ENCODE data around the gene PARP3. TPM values are rescaled to one million over a fixed set of nuclear protein-coding genes. Genes with fewer than 3 reads are reported as not detected.

Gene PARP3
- total and polyA plus RNA-seq, 10 of the 15 experiments (the other 5 are each of a cell fraction or from before 2014, with no cell fraction given), result 2.1 to 31.2 (median 19.5) TPM

Small RNAs within 50 kb of the gene (small RNA-seq; reads per million reads assigned to genes)
- gene AC115284.1, result not detected

Other genes starting within 250 kb of the PARP3 start
Only the 7 nearest of the 14 such genes appear.
- not detected in 2 replicates for gene IQCF1, start 39.0 kb upstream of the PARP3 start, total RNA-seq (2014; rRNA removed)
- not detected in 2 replicates for gene IQCF1, start 39.0 kb upstream of the PARP3 start, total RNA-seq (2014; rRNA removed; fragmentation: Illumina TruSeq; extraction: Trizol)
- not detected in 2 replicates for gene IQCF1, start 39.0 kb upstream of the PARP3 start, total RNA-seq (2021)
- not detected in 2 replicates for gene IQCF1, start 39.0 kb upstream of the PARP3 start, polyA plus RNA-seq (2011; rRNA removed)
- not detected in 2 replicates for gene IQCF1, start 39.0 kb upstream of the PARP3 start, polyA plus RNA-seq (2014; fragmentation: Illumina TruSeq; extraction: Trizol)
- gene IQCF1, start 39.0 kb upstream of the PARP3 start, polyA plus RNA-seq (2014; fragmentation: Nextera tagmentation; extraction: Ambion mirVana), result not detected
- not detected in 2 replicates for gene IQCF1, start 39.0 kb upstream of the PARP3 start, polyA plus RNA-seq (2014; rRNA removed)
- gene IQCF1, start 39.0 kb upstream of the PARP3 start, polyA plus RNA-seq (2016; fragmentation: Nextera tagmentation; extraction: Ambion mirVana), result not detected
- gene RRP9, start 459 bp upstream of the PARP3 start, total RNA-seq (2014; rRNA removed), result 43.1 and 53.2 TPM in 2 replicates
- 29.8 and 34.1 TPM in 2 replicates for gene RRP9, start 459 bp upstream of the PARP3 start, total RNA-seq (2014; rRNA removed; fragmentation: Illumina TruSeq; extraction: Trizol)
- 55.2 and 56.0 TPM in 2 replicates for gene RRP9, start 459 bp upstream of the PARP3 start, total RNA-seq (2021)
- gene RRP9, start 459 bp upstream of the PARP3 start, polyA plus RNA-seq (2011; rRNA removed), result 8.5 and 19.5 TPM in 2 replicates
- 6.6 and 30.6 TPM in 2 replicates for gene RRP9, start 459 bp upstream of the PARP3 start, polyA plus RNA-seq (2014; fragmentation: Illumina TruSeq; extraction: Trizol)
- 10 to 100 TPM in 1 of 2 experiments, 1 to 10 TPM in 1; 4.7 to 10.6 TPM for gene RRP9, start 459 bp upstream of the PARP3 start, polyA plus RNA-seq (2014; fragmentation: Nextera tagmentation; extraction: Ambion mirVana)
- gene RRP9, start 459 bp upstream of the PARP3 start, polyA plus RNA-seq (2014; rRNA removed), result 49.3 and 54.3 TPM in 2 replicates
- gene RRP9, start 459 bp upstream of the PARP3 start, polyA plus RNA-seq (2016; fragmentation: Nextera tagmentation; extraction: Ambion mirVana), result 10 to 100 TPM; 83.1 to 91.5 TPM
- not detected in 2 replicates for gene GPR62, start 13.0 kb downstream of the PARP3 start, total RNA-seq (2014; rRNA removed)
- not detected in 2 replicates for gene GPR62, start 13.0 kb downstream of the PARP3 start, total RNA-seq (2014; rRNA removed; fragmentation: Illumina TruSeq; extraction: Trizol)
- gene GPR62, start 13.0 kb downstream of the PARP3 start, total RNA-seq (2021), result not detected in 2 replicates
- gene GPR62, start 13.0 kb downstream of the PARP3 start, polyA plus RNA-seq (2011; rRNA removed), result not detected in 2 replicates
- not detected in 2 replicates for gene GPR62, start 13.0 kb downstream of the PARP3 start, polyA plus RNA-seq (2014; fragmentation: Illumina TruSeq; extraction: Trizol)
- not detected for gene GPR62, start 13.0 kb downstream of the PARP3 start, polyA plus RNA-seq (2014; fragmentation: Nextera tagmentation; extraction: Ambion mirVana)
- not detected in 2 replicates for gene GPR62, start 13.0 kb downstream of the PARP3 start, polyA plus RNA-seq (2014; rRNA removed)
- gene GPR62, start 13.0 kb downstream of the PARP3 start, polyA plus RNA-seq (2016; fragmentation: Nextera tagmentation; extraction: Ambion mirVana), result not detected
- 10.7 and 11.5 TPM in 2 replicates for gene PCBP4, start 25.1 kb downstream of the PARP3 start, total RNA-seq (2014; rRNA removed)
- 4.2 and 4.7 TPM in 2 replicates for gene PCBP4, start 25.1 kb downstream of the PARP3 start, total RNA-seq (2014; rRNA removed; fragmentation: Illumina TruSeq; extraction: Trizol)
- 13.3 and 14.5 TPM in 2 replicates for gene PCBP4, start 25.1 kb downstream of the PARP3 start, total RNA-seq (2021)
- 2.7 and 4.2 TPM in 2 replicates for gene PCBP4, start 25.1 kb downstream of the PARP3 start, polyA plus RNA-seq (2011; rRNA removed)
- gene PCBP4, start 25.1 kb downstream of the PARP3 start, polyA plus RNA-seq (2014; fragmentation: Illumina TruSeq; extraction: Trizol), result 1.9 and 4.7 TPM in 2 replicates
- gene PCBP4, start 25.1 kb downstream of the PARP3 start, polyA plus RNA-seq (2014; fragmentation: Nextera tagmentation; extraction: Ambion mirVana), result under 1 TPM; 0.05 to 0.24 TPM
- gene PCBP4, start 25.1 kb downstream of the PARP3 start, polyA plus RNA-seq (2014; rRNA removed), result 13.4 and 15.3 TPM in 2 replicates
- gene PCBP4, start 25.1 kb downstream of the PARP3 start, polyA plus RNA-seq (2016; fragmentation: Nextera tagmentation; extraction: Ambion mirVana), result 1 to 10 TPM; 3.6 to 4.0 TPM
- gene ABHD14B, start 31.7 kb downstream of the PARP3 start, total RNA-seq (2014; rRNA removed), result 59.9 and 62.4 TPM in 2 replicates
- gene ABHD14B, start 31.7 kb downstream of the PARP3 start, total RNA-seq (2014; rRNA removed; fragmentation: Illumina TruSeq; extraction: Trizol), result 28.9 and 30.5 TPM in 2 replicates
- gene ABHD14B, start 31.7 kb downstream of the PARP3 start, total RNA-seq (2021), result 58.3 and 58.8 TPM in 2 replicates
- 45.4 and 76.5 TPM in 2 replicates for gene ABHD14B, start 31.7 kb downstream of the PARP3 start, polyA plus RNA-seq (2011; rRNA removed)
- gene ABHD14B, start 31.7 kb downstream of the PARP3 start, polyA plus RNA-seq (2014; fragmentation: Illumina TruSeq; extraction: Trizol), result 35.9 and 51.1 TPM in 2 replicates
- gene ABHD14B, start 31.7 kb downstream of the PARP3 start, polyA plus RNA-seq (2014; fragmentation: Nextera tagmentation; extraction: Ambion mirVana), result 10 to 100 TPM in 1 of 2 experiments, 1 to 10 TPM in 1; 7.8 to 14.2 TPM
- 73.0 and 80.4 TPM in 2 replicates for gene ABHD14B, start 31.7 kb downstream of the PARP3 start, polyA plus RNA-seq (2014; rRNA removed)
- gene ABHD14B, start 31.7 kb downstream of the PARP3 start, polyA plus RNA-seq (2016; fragmentation: Nextera tagmentation; extraction: Ambion mirVana), result 10 to 100 TPM; 47.2 to 50.9 TPM
- 12.2 and 13.1 TPM in 2 replicates for gene ABHD14A, start 32.7 kb downstream of the PARP3 start, total RNA-seq (2014; rRNA removed)
- 5.0 and 5.9 TPM in 2 replicates for gene ABHD14A, start 32.7 kb downstream of the PARP3 start, total RNA-seq (2014; rRNA removed; fragmentation: Illumina TruSeq; extraction: Trizol)
- gene ABHD14A, start 32.7 kb downstream of the PARP3 start, total RNA-seq (2021), result 9.3 and 12.2 TPM in 2 replicates
- gene ABHD14A, start 32.7 kb downstream of the PARP3 start, polyA plus RNA-seq (2011; rRNA removed), result 4.9 and 6.5 TPM in 2 replicates
- gene ABHD14A, start 32.7 kb downstream of the PARP3 start, polyA plus RNA-seq (2014; fragmentation: Illumina TruSeq; extraction: Trizol), result 2.4 and 5.6 TPM in 2 replicates
- 1 to 10 TPM; 1.2 to 2.2 TPM for gene ABHD14A, start 32.7 kb downstream of the PARP3 start, polyA plus RNA-seq (2014; fragmentation: Nextera tagmentation; extraction: Ambion mirVana)
- gene ABHD14A, start 32.7 kb downstream of the PARP3 start, polyA plus RNA-seq (2014; rRNA removed), result 12.6 and 12.9 TPM in 2 replicates
- gene ABHD14A, start 32.7 kb downstream of the PARP3 start, polyA plus RNA-seq (2016; fragmentation: Nextera tagmentation; extraction: Ambion mirVana), result 10 to 100 TPM; 22.4 to 27.0 TPM
- gene ACY1, start 41.2 kb downstream of the PARP3 start, total RNA-seq (2014; rRNA removed), result 28.9 and 35.1 TPM in 2 replicates
- gene ACY1, start 41.2 kb downstream of the PARP3 start, total RNA-seq (2014; rRNA removed; fragmentation: Illumina TruSeq; extraction: Trizol), result 19.0 and 22.3 TPM in 2 replicates
- 27.4 and 33.5 TPM in 2 replicates for gene ACY1, start 41.2 kb downstream of the PARP3 start, total RNA-seq (2021)
- 12.5 and 18.5 TPM in 2 replicates for gene ACY1, start 41.2 kb downstream of the PARP3 start, polyA plus RNA-seq (2011; rRNA removed)
- gene ACY1, start 41.2 kb downstream of the PARP3 start, polyA plus RNA-seq (2014; fragmentation: Illumina TruSeq; extraction: Trizol), result 6.4 and 18.8 TPM in 2 replicates
- 10 to 100 TPM; 19.8 to 28.2 TPM for gene ACY1, start 41.2 kb downstream of the PARP3 start, polyA plus RNA-seq (2014; fragmentation: Nextera tagmentation; extraction: Ambion mirVana)
- 31.3 and 42.2 TPM in 2 replicates for gene ACY1, start 41.2 kb downstream of the PARP3 start, polyA plus RNA-seq (2014; rRNA removed)
- gene ACY1, start 41.2 kb downstream of the PARP3 start, polyA plus RNA-seq (2016; fragmentation: Nextera tagmentation; extraction: Ambion mirVana), result 10 to 100 TPM; 32.0 to 37.0 TPM

Data from GM12878 (cell line).